COR-L47 (cell line): ENCODE measurements around the gene F8A2.
"Not testable (repeated sequence)": the region's sequence is repeated elsewhere in the genome, so short reads cannot be mapped to it uniquely, and the experiment has no call there.

Experiments
- DNase-seq: peaks from one replicate; lab custom pipeline; 2025; lab: John Stamatoyannopoulos, UW

F8A2 gene

GRCh38 chrX:155381843-155382528 is at the start of gene F8A2:
TSS of gene F8A2 (plus strand) at chrX:155382095. CDS start at chrX:155382115, 20 bp downstream.
- not testable (repeated sequence) for DNase-seq

- no peak for DNase-seq
Measured at GRCh38 chrX:155333544-155334100, 48.3 kb upstream of the F8A2 start.

GRCh38 chrX:155334486-155335336 is 47.2 kb upstream of the F8A2 start, which contains the start of gene CLIC2:
TSS of gene CLIC2 (minus strand) at chrX:155334614. CDS start at chrX:155334427, 187 bp downstream.
- DNase-seq: no peak

GRCh38 chrX:155335337-155335712 is 46.6 kb upstream of the F8A2 start:
- not testable (repeated sequence) for DNase-seq

- not testable (repeated sequence) for DNase-seq
Measured at GRCh38 chrX:155345689-155346088, 36.2 kb upstream of the F8A2 start.

- not testable (repeated sequence) for DNase-seq
Measured at GRCh38 chrX:155349448-155349847, 32.4 kb upstream of the F8A2 start.

GRCh38 chrX:155363712-155364111 is 18.2 kb upstream of the F8A2 start:
- not testable (repeated sequence) for DNase-seq

GRCh38 chrX:155373777-155374458 is 8.0 kb upstream of the F8A2 start:
- DNase-seq: not testable (repeated sequence)

GRCh38 chrX:155379802-155380201 is 2.1 kb upstream of the F8A2 start:
- not testable (repeated sequence) for DNase-seq

- not testable (repeated sequence) for DNase-seq
Measured at GRCh38 chrX:155382529-155382967, 653 bp downstream of the F8A2 start.

GRCh38 chrX:155389634-155390033 is 7.7 kb downstream of the F8A2 start:
- DNase-seq: no peak

- DNase-seq: not testable (repeated sequence)
Measured at GRCh38 chrX:155394747-155395276, 12.9 kb downstream of the F8A2 start.

GRCh38 chrX:155406429-155406828 is 24.5 kb downstream of the F8A2 start:
- no peak for DNase-seq

- no peak for DNase-seq
Measured at GRCh38 chrX:155417769-155418168, 35.9 kb downstream of the F8A2 start.
